ENCODE data around the gene GRAMD4. TPM values are rescaled to one million over a fixed set of nuclear protein-coding genes. Genes with fewer than 3 reads are reported as not detected.
"Not testable (repeated sequence)": the region's sequence is repeated elsewhere in the genome, so short reads cannot be mapped to it uniquely, and the experiment has no call there.

GRAMD4 gene
- total RNA-seq, 2 donors from 2014 or later = 38.0 to 43.3 TPM

GRCh38 chr22:46633334-46633890 lies 13.2 kb downstream of the GRAMD4 start:
- H3K4me3 Mint-ChIP-seq = no peak overlapping the region
- Histone ChIP-seq H3K4me3 (ENCODE audit: low read length) (no peak overlapping the region), H3K27me3 (ENCODE audit: control insufficient read depth, insufficient read depth, low read length, poor library complexity, severe bottlenecking) (no peaks in the 10 kb centered on the region), H3K27ac (ENCODE audit: low read depth, low read length) (no peak overlapping the region), H3K9ac (ENCODE audit: extremely low read depth, low read length, poor library complexity, severe bottlenecking) (no peak overlapping the region), H3K9me3 (ENCODE audit: control insufficient read depth, low read length) (no peaks in the 10 kb centered on the region), H3K4me1 (ENCODE audit: control insufficient read depth, insufficient read depth, low read length) (no peaks in the 10 kb centered on the region), H3K36me3 (ENCODE audit: control insufficient read depth, insufficient read depth, low read length) (no peaks in the 10 kb centered on the region)
- 91 to 93% methylated on average over 5 to 10 of the region's 10 CpGs for WGBS, 2 experiments (ENCODE audit: insufficient coverage in 1 of 2, insufficient read length in 1 of 2)
- H3K36me3 Mint-ChIP-seq (ENCODE audit: low read depth) = no peaks in the 10 kb centered on the region
- no peak for DNase-seq
- H3K27ac Mint-ChIP-seq = no peak overlapping the region
- no peak for TF ChIP-seq CTCF (conservative IDR thresholded peaks at IDR 0.05)
- peaks cover 7% of the 10 kb centered on the region for H3K4me1 Mint-ChIP-seq
- no peaks in the 10 kb centered on the region for H3K27me3 Mint-ChIP-seq (ENCODE audit: insufficient read depth)
- H3K9me3 Mint-ChIP-seq = no peaks in the 10 kb centered on the region

- H3K27me3 Mint-ChIP-seq (ENCODE audit: insufficient read depth) = no peaks in the 10 kb centered on the region
- H3K9ac ChIP-seq (ENCODE audit: extremely low read depth, low read length, poor library complexity, severe bottlenecking) = no peak overlapping the region
- DNase-seq = no peak
- H3K9me3 ChIP-seq (ENCODE audit: control insufficient read depth, low read length) = no peaks in the 10 kb centered on the region
- WGBS, 2 experiments (ENCODE audit: insufficient coverage in 1 of 2, insufficient read length in 1 of 2) = 83 to 97% methylated on average over 6 to 11 of the region's 11 CpGs
- no peaks in the 10 kb centered on the region for H3K9me3 Mint-ChIP-seq
- H3K27ac ChIP-seq (ENCODE audit: low read depth, low read length) = no peak overlapping the region
- H3K27ac Mint-ChIP-seq = peak overlapping the region; percentile 24
- H3K36me3 Mint-ChIP-seq (ENCODE audit: low read depth) = no peaks in the 10 kb centered on the region
- no peaks in the 10 kb centered on the region for H3K4me1 ChIP-seq (ENCODE audit: control insufficient read depth, insufficient read depth, low read length)
- H3K4me3 Mint-ChIP-seq = no peak overlapping the region
- no peaks in the 10 kb centered on the region for H3K36me3 ChIP-seq (ENCODE audit: control insufficient read depth, insufficient read depth, low read length)
- TF ChIP-seq CTCF (conservative IDR thresholded peaks at IDR 0.05) = no peak
- no peaks in the 10 kb centered on the region for H3K27me3 ChIP-seq (ENCODE audit: control insufficient read depth, insufficient read depth, low read length, poor library complexity, severe bottlenecking)
- H3K4me1 Mint-ChIP-seq = peaks cover 7% of the 10 kb centered on the region
- H3K4me3 ChIP-seq (ENCODE audit: low read length) = no peak overlapping the region
These were observed 14.0 kb downstream of the GRAMD4 start for GRCh38 chr22:46634011-46634699.

- H3K27me3 Mint-ChIP-seq (ENCODE audit: insufficient read depth); H3K9me3 ChIP-seq (ENCODE audit: control insufficient read depth, low read length); H3K9ac ChIP-seq (ENCODE audit: extremely low read depth, low read length, poor library complexity, severe bottlenecking); H3K36me3 ChIP-seq (ENCODE audit: control insufficient read depth, insufficient read depth, low read length); H3K4me1 ChIP-seq (ENCODE audit: control insufficient read depth, insufficient read depth, low read length); H3K27ac ChIP-seq (ENCODE audit: low read depth, low read length); H3K4me1 Mint-ChIP-seq; H3K4me3 ChIP-seq (ENCODE audit: low read length); H3K4me3 Mint-ChIP-seq; H3K9me3 Mint-ChIP-seq; H3K36me3 Mint-ChIP-seq (ENCODE audit: low read depth); H3K27me3 ChIP-seq (ENCODE audit: control insufficient read depth, insufficient read depth, low read length, poor library complexity, severe bottlenecking); H3K27ac Mint-ChIP-seq: not testable (repeated sequence)
- WGBS, 2 experiments (ENCODE audit: insufficient coverage in 1 of 2, insufficient read length in 1 of 2) = 75% methylated on average over 12 of the region's 30 CpGs; no CpG with 5 or more reads in 1 of the 2 experiments
- DNase-seq = peak; percentile 64
These were observed 14.9 kb downstream of the GRAMD4 start for GRCh38 chr22:46634973-46635685.
